K562 (cell line): ENCODE results near the gene HNRNPK. TPM values are rescaled to one million over a fixed set of nuclear protein-coding genes. Genes with fewer than 3 reads are reported as not detected.

Source experiments
- CREM ChIP-seq: IDR thresholded peaks from 2 replicates; pipeline ENCODE4 v1.6.1; 2014; ENCODE audit warnings: antibody characterized with exemption, low read depth
- FOXK1 ChIP-seq: sonication (generic); formaldehyde crosslinking; IDR thresholded peaks from 2 replicates; pipeline ENCODE4 v1.8.0; 2022; ENCODE audit warnings: missing genetic modification reagents, mild to moderate bottlenecking, borderline replicate concordance
- HDAC6 ChIP-seq: IDR thresholded peaks from 2 replicates; pipeline ENCODE4 v1.6.1; 2012; ENCODE audit warnings: low read depth, mild to moderate bottlenecking, control low read depth, inconsistent platforms, low read length, moderate library complexity
- HDGF ChIP-seq: fragments of 450-650 bp; IDR thresholded peaks from 2 replicates; pipeline ENCODE4 v1.6.1; 2016
- MAFG ChIP-seq: fragments of 450-650 bp; conservative IDR thresholded peaks from 2 replicates; pipeline ENCODE4 v1.6.1; 2016; ENCODE audit warnings: missing genetic modification characterization, missing compliant biosample characterization
- NCOA4 ChIP-seq: fragments of 450-650 bp; IDR thresholded peaks from 2 replicates; pipeline ENCODE4 v1.6.1; 2018; ENCODE audit warnings: mild to moderate bottlenecking; ENCODE audit not compliant: partially characterized antibody
- NUFIP1 ChIP-seq: fragments of 450-650 bp; IDR thresholded peaks from 2 replicates; pipeline ENCODE4 v1.6.1; 2018; ENCODE audit not compliant: partially characterized antibody
- SIX5 ChIP-seq, 2 experiments: IDR thresholded peaks; 2 replicates each; pipeline ENCODE4 v1.6.1; 2011; ENCODE audit warnings: low read length in 2 of 2, borderline replicate concordance in 1 of 2, low read depth in 1 of 2, mild to moderate bottlenecking in 1 of 2, moderate library complexity in 1 of 2; ENCODE audit not compliant: insufficient read depth in 1 of 2
- SNRNP70 ChIP-seq: fragments of 200-400 bp; formaldehyde crosslinking; optimal IDR thresholded peaks from 2 replicates; pipeline ENCODE3; 2017; ENCODE audit warnings: low read depth, low read length
- SRSF7 ChIP-seq: fragments of 200-400 bp; formaldehyde crosslinking; optimal IDR thresholded peaks from 2 replicates; pipeline ENCODE3; 2017; ENCODE audit warnings: mild to moderate bottlenecking, low read depth, low read length
- STAT5B ChIP-seq: fragments of 250-450 bp; sonication (Bioruptor Pico); IDR thresholded peaks from 2 replicates; pipeline ENCODE4 v1.8.0; 2021; ENCODE audit warnings: mild to moderate bottlenecking, inconsistent platforms
- ZNF324 ChIP-seq: fragments of 250-450 bp; sonication (Bioruptor Pico); IDR thresholded peaks from 2 replicates; pipeline ENCODE4 v1.4.0; 2020; ENCODE audit warnings: mild to moderate bottlenecking
- ZNF436 ChIP-seq: fragments of 250-450, 450-650 bp; sonication (Bioruptor Pico); formaldehyde crosslinking; IDR thresholded peaks from 2 replicates; pipeline ENCODE4 v1.7.0; 2020; ENCODE audit warnings: mild to moderate bottlenecking
- ZNF561 ChIP-seq: fragments of 450-650 bp; formaldehyde crosslinking; conservative IDR thresholded peaks from 2 replicates; pipeline ENCODE4 v1.4.0; 2020; ENCODE audit warnings: mild to moderate bottlenecking, moderate library complexity
- ZNF584 ChIP-seq: fragments of 200-800 bp; sonication (Bioruptor generic); IDR thresholded peaks from 2 replicates; pipeline ENCODE4 v1.6.1; 2016; ENCODE audit warnings: low read depth, mild to moderate bottlenecking, missing genetic modification characterization, missing compliant biosample characterization
- ZNF717 ChIP-seq: fragments of 250-450 bp; sonication (Bioruptor Pico); IDR thresholded peaks from 2 replicates; pipeline ENCODE4 v1.5.0; 2021
- ZNF75A ChIP-seq: fragments of 450-650 bp; formaldehyde crosslinking; IDR thresholded peaks from 2 replicates; pipeline ENCODE4 v1.4.0; 2020; ENCODE audit warnings: mild to moderate bottlenecking
- polyA plus RNA-seq, 8 experiments: library from polyadenylated mRNA; depleted of rRNA in 4 of 8; stranded (reverse) in 5 of 8; unstranded in 3 of 8; fragments of >200 nt; fragmentation: Nextera tagmentation in 2 of 8; fragmentation: Illumina TruSeq in 1 of 8; extraction: Ambion mirVana in 2 of 8; extraction: Trizol in 1 of 8; gene quantifications; 2 replicates each; pipeline versions ENCODE4 v1.2.1 to v1.2.3, GENCODE V29; 2011 to 2014; ENCODE audit warnings: inconsistent platforms in 1 of 8, missing spikeins in 1 of 8
- total RNA-seq, 7 experiments: library from RNA; depleted of rRNA in 6 of 7; stranded (reverse); fragments of >200 nt in 6 of 7; fragmentation: Illumina TruSeq in 2 of 7; extraction: Trizol in 2 of 7; gene quantifications; 2 replicates each; pipeline versions ENCODE4 v1.2.1 to v1.2.3, GENCODE V29; 2011 to 2021; ENCODE audit warnings: low replicate concordance in 1 of 7
- TF ChIP-seq, protein P1 (sequence below): sonication (generic); formaldehyde crosslinking; IDR thresholded peaks from 2 replicates; pipeline ENCODE4 v1.8.0; 2022; ENCODE audit warnings: missing genetic modification reagents, mild to moderate bottlenecking, borderline replicate concordance
- TF ChIP-seq, protein P2 (sequence below): IDR thresholded peaks from 3 replicates; pipeline ENCODE4 v1.6.1; 2011; ENCODE audit warnings: borderline replicate concordance, mild to moderate bottlenecking, moderate library complexity; ENCODE audit not compliant: insufficient read length; ENCODE audit errors: extremely low read depth
- TF ChIP-seq, protein P3 (sequence below): sonication (generic); formaldehyde crosslinking; IDR thresholded peaks from 2 replicates; pipeline ENCODE4 v1.8.1; 2023; ENCODE audit warnings: mild to moderate bottlenecking, missing genetic modification reagents
- TF ChIP-seq, protein P4 (sequence below): fragments of 450-650 bp; IDR thresholded peaks from 2 replicates; pipeline ENCODE4 v1.7.0; 2016; ENCODE audit warnings: borderline replicate concordance

Gene HNRNPK
- total and polyA plus RNA-seq, 9 of the 15 experiments (the other 6 are each of a cell fraction or from before 2014, with no cell fraction given): 224 to 883 (median 618) TPM

DNA sequence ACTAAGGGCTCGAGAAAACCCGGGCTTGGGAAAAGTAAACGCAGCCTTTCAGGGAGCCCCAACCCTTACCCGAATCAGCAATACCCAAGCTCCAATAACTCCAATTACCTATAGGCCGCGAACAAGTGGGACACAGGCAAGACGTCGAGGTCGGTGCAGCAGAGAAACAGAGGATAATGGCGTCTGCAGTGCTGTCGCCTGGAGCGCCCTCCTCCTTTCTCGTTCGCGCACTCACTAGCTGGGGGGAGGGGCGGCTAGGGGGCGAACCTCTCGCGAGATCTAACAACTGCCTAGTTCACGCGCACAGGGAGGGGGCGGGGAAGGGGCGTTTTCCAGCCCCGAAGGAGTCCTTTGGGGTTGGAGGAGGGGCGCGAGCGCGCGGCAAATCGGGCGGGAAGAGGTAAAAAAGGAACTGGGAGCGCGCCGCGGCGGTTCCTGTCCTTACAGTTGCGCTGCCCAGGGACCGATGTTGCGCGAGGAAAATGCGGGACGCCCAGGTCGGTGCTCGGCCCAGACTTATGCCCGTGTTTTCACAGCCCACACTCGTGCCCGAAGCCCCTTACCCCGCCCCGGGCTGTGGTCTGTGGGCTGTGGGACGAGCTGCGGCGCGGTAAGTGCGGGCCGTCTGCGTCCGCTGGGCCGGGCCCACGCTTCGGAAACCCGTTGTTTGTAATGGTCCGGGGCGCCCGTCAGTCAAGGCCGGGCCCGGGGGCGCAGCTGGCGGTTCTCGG, 545 bp upstream of the HNRNPK start, which contains the start of gene RMI1 (continued):
- TF ChIP-seq, protein P1, sequence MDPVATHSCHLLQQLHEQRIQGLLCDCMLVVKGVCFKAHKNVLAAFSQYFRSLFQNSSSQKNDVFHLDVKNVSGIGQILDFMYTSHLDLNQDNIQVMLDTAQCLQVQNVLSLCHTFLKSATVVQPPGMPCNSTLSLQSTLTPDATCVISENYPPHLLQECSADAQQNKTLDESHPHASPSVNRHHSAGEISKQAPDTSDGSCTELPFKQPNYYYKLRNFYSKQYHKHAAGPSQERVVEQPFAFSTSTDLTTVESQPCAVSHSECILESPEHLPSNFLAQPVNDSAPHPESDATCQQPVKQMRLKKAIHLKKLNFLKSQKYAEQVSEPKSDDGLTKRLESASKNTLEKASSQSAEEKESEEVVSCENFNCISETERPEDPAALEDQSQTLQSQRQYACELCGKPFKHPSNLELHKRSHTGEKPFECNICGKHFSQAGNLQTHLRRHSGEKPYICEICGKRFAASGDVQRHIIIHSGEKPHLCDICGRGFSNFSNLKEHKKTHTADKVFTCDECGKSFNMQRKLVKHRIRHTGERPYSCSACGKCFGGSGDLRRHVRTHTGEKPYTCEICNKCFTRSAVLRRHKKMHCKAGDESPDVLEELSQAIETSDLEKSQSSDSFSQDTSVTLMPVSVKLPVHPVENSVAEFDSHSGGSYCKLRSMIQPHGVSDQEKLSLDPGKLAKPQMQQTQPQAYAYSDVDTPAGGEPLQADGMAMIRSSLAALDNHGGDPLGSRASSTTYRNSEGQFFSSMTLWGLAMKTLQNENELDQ: no peak
- TF ChIP-seq, protein P2, sequence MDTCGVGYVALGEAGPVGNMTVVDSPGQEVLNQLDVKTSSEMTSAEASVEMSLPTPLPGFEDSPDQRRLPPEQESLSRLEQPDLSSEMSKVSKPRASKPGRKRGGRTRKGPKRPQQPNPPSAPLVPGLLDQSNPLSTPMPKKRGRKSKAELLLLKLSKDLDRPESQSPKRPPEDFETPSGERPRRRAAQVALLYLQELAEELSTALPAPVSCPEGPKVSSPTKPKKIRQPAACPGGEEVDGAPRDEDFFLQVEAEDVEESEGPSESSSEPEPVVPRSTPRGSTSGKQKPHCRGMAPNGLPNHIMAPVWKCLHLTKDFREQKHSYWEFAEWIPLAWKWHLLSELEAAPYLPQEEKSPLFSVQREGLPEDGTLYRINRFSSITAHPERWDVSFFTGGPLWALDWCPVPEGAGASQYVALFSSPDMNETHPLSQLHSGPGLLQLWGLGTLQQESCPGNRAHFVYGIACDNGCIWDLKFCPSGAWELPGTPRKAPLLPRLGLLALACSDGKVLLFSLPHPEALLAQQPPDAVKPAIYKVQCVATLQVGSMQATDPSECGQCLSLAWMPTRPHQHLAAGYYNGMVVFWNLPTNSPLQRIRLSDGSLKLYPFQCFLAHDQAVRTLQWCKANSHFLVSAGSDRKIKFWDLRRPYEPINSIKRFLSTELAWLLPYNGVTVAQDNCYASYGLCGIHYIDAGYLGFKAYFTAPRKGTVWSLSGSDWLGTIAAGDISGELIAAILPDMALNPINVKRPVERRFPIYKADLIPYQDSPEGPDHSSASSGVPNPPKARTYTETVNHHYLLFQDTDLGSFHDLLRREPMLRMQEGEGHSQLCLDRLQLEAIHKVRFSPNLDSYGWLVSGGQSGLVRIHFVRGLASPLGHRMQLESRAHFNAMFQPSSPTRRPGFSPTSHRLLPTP: no peak
- no peak for TF ChIP-seq ZNF717 (CRISPR knock-in tag)
- TF ChIP-seq, protein P3, sequence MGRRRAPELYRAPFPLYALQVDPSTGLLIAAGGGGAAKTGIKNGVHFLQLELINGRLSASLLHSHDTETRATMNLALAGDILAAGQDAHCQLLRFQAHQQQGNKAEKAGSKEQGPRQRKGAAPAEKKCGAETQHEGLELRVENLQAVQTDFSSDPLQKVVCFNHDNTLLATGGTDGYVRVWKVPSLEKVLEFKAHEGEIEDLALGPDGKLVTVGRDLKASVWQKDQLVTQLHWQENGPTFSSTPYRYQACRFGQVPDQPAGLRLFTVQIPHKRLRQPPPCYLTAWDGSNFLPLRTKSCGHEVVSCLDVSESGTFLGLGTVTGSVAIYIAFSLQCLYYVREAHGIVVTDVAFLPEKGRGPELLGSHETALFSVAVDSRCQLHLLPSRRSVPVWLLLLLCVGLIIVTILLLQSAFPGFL (CRISPR knock-in tag): no peak
- no peak for TF ChIP-seq ZNF584 (CRISPR knock-in tag)
- no peak for TF ChIP-seq NCOA4
- TF ChIP-seq CREM: no peak; the same call in 1 of the 2 replicates
- no peak for TF ChIP-seq SIX5 (IDR thresholded peaks at IDR 0.05; ENCODE audit: borderline replicate concordance in 1 of 2, insufficient read depth in 1 of 2, low read depth in 1 of 2, low read length in 2 of 2)
- no peak for TF ChIP-seq HDAC6
- no peak for TF ChIP-seq ZNF436 (CRISPR knock-in tag)
- no peak for TF ChIP-seq ZNF561 (CRISPR knock-in tag)
- TF ChIP-seq STAT5B: no peak
- TF ChIP-seq FOXK1 (CRISPR knock-in tag): no peak
- no peak for TF ChIP-seq HDGF
- TF ChIP-seq SNRNP70: no peak
- no peak for TF ChIP-seq SRSF7
- TF ChIP-seq, protein P4, sequence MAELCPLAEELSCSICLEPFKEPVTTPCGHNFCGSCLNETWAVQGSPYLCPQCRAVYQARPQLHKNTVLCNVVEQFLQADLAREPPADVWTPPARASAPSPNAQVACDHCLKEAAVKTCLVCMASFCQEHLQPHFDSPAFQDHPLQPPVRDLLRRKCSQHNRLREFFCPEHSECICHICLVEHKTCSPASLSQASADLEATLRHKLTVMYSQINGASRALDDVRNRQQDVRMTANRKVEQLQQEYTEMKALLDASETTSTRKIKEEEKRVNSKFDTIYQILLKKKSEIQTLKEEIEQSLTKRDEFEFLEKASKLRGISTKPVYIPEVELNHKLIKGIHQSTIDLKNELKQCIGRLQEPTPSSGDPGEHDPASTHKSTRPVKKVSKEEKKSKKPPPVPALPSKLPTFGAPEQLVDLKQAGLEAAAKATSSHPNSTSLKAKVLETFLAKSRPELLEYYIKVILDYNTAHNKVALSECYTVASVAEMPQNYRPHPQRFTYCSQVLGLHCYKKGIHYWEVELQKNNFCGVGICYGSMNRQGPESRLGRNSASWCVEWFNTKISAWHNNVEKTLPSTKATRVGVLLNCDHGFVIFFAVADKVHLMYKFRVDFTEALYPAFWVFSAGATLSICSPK: no peak
- no peak for TF ChIP-seq NUFIP1
- TF ChIP-seq ZNF324 (CRISPR knock-in tag): no peak
- no peak for TF ChIP-seq ZNF75A
- TF ChIP-seq MAFG (tag): no peak
